Stimulated activated CD4-positive, alpha-beta T cell treated with anti-CD3 and anti-CD28 coated beads, Interleukin-4, amount 100 ng/mL, for 4 hours (primary cell): ENCODE results near the gene BANP.
"Not testable (repeated sequence)": the region's sequence is repeated elsewhere in the genome, so short reads cannot be mapped to it uniquely, and the experiment has no call there.

Source experiments
- DNase-seq, 2 experiments: peaks; one replicate each; pipeline ENCODE4 v3.0.0-alpha.2; 2020

BANP gene

GRCh38 chr16:87926246-87927194 is 24.7 kb upstream of the BANP start:
- DNase-seq, result peak; percentile 30 to 49

- no peak for DNase-seq
Observed at GRCh38 chr16:87927195-87927562, 24.1 kb upstream of the BANP start.

- DNase-seq, result no peak
Observed at GRCh38 chr16:87929986-87930385, 21.2 kb upstream of the BANP start.

- DNase-seq, result no peak
Observed at GRCh38 chr16:87930456-87930855, 20.8 kb upstream of the BANP start.

- peak in 1 of 2 experiments; percentile 41 for DNase-seq
Observed at GRCh38 chr16:87931504-87931903, 19.7 kb upstream of the BANP start.

- DNase-seq, result not testable (repeated sequence)
Observed at GRCh38 chr16:87932475-87933139, 18.6 kb upstream of the BANP start.

GRCh38 chr16:87933140-87933495 is 18.1 kb upstream of the BANP start:
- DNase-seq, result no peak

- DNase-seq, result not testable (repeated sequence)
Observed at GRCh38 chr16:87934752-87935425, 16.3 kb upstream of the BANP start.

GRCh38 chr16:87936016-87936374 is 15.2 kb upstream of the BANP start:
- DNase-seq, result not testable (repeated sequence)

- DNase-seq, result no peak
Observed at GRCh38 chr16:87936375-87937230, 14.6 kb upstream of the BANP start, which contains the start of gene CA5A. CA5A (minus strand) TSS chr16:87936529; CDS start chr16:87936450, 79 bp downstream.

GRCh38 chr16:87937231-87937542 is 14.0 kb upstream of the BANP start:
- DNase-seq, result not testable (repeated sequence)

- DNase-seq, result no peak
Observed at GRCh38 chr16:87938412-87938949, 12.8 kb upstream of the BANP start.

- DNase-seq, result no peak
Observed at GRCh38 chr16:87939562-87940423, 11.4 kb upstream of the BANP start.

GRCh38 chr16:87942680-87943079 is 8.6 kb upstream of the BANP start:
- no peak for DNase-seq

- no peak for DNase-seq
Observed at GRCh38 chr16:87945351-87946042, 5.7 kb upstream of the BANP start.

- DNase-seq, result no peak
Observed at GRCh38 chr16:87946596-87947347, 4.5 kb upstream of the BANP start.

GRCh38 chr16:87947356-87948118 is 3.7 kb upstream of the BANP start:
- no peak for DNase-seq

GRCh38 chr16:87948119-87948545 is 3.1 kb upstream of the BANP start:
- no peak for DNase-seq

- no peak for DNase-seq
Observed at GRCh38 chr16:87948735-87949070, 2.5 kb upstream of the BANP start.
